ENCODE measurements around the gene ERLEC1. TPM values are rescaled to one million over a fixed set of nuclear protein-coding genes. Genes with fewer than 3 reads are reported as not detected.

ERLEC1 gene
- polyA plus RNA-seq, 1 experiment = 102 TPM

DNA sequence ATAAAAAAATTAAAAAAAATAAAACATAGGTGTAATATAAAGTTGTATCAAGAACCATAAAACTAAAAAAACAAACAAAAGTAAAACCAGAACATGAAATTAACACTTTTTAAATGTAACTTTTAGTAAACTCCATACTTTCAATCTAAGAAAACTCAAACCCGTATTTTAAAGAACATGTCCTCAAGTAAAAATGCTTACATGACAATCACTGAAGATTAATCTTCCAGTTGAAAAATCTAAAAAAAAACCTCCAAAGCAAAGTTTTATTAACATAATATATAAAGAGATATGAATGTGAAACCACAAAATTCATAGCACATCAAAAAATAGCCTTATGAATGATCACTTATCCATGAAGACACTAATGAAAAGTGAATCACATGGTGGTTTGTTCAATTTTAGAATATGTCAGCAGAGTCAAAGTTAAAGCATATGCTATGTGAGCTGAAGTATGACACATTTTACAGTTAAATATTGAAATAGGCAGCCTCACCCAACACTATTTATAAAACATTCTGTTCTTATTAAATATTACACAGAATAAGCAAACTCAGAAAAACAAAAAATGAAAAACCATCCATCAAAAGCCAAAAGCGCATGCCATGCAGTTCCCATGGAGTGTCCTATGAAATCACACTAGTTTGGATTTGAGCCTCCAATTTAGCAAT, 42.3 kb upstream of the ERLEC1 start:
- H3K27ac ChIP-seq (ENCODE audit: low read depth, low read length) = no peak overlapping the region
- TF ChIP-seq CTCF (IDR thresholded peaks at IDR 0.05; ENCODE audit: low read depth, low read length) = no peak
- CTCF ChIA-PET = interaction anchor here (1.0 kb wide), 1 partner anchor 29 kb away, joined by 3 read pairs; no protein-coding TSS in a partner anchor
- DNase-seq (ENCODE audit: low read depth, low spot score) = no peak
- POLR2A ChIA-PET = no interaction called here
- no peaks in the 10 kb centered on the region for H3K27me3 ChIP-seq (ENCODE audit: control insufficient read depth, insufficient read depth, low read length)
- no peaks in the 10 kb centered on the region for H3K9me3 ChIP-seq (ENCODE audit: control insufficient read depth, insufficient read depth, low read length)
- no peak overlapping the region for H3K4me3 ChIP-seq (ENCODE audit: low read depth, low read length)

GRCh38 chr2:53750041-53750768, 36.6 kb upstream of the ERLEC1 start:
- TF ChIP-seq CTCF (IDR thresholded peaks at IDR 0.05; ENCODE audit: low read depth, low read length) = no peak
- Histone ChIP-seq H3K27me3 (ENCODE audit: control insufficient read depth, insufficient read depth, low read length) (no peaks in the 10 kb centered on the region), H3K9me3 (ENCODE audit: control insufficient read depth, insufficient read depth, low read length) (no peaks in the 10 kb centered on the region), H3K27ac (ENCODE audit: low read depth, low read length) (no peak overlapping the region), H3K4me3 (ENCODE audit: low read depth, low read length) (no peak overlapping the region)
- DNase-seq (ENCODE audit: low read depth, low spot score) = no peak
- ChIA-PET CTCF (interaction anchor here (1.4 kb wide), 1 partner anchor 17 kb away, joined by 3 read pairs; the partner anchor contains the start of gene CHAC2), POLR2A (no interaction called here)

GRCh38 chr2:53751728-53752127, 35.1 kb upstream of the ERLEC1 start:
- Histone ChIP-seq H3K27ac (ENCODE audit: low read depth, low read length) (no peak overlapping the region), H3K9me3 (ENCODE audit: control insufficient read depth, insufficient read depth, low read length) (no peaks in the 10 kb centered on the region; the same call in 1 of the 2 replicates), H3K4me3 (ENCODE audit: low read depth, low read length) (no peak overlapping the region), H3K27me3 (ENCODE audit: control insufficient read depth, insufficient read depth, low read length) (no peaks in the 10 kb centered on the region)
- DNase-seq (ENCODE audit: low read depth, low spot score) = no peak
- TF ChIP-seq CTCF (IDR thresholded peaks at IDR 0.05; ENCODE audit: low read depth, low read length) = no peak
- ChIA-PET CTCF (interaction anchor here (1.5 kb wide), 1 partner anchor 12 kb away, joined by 4 read pairs; no protein-coding TSS in a partner anchor), POLR2A (no interaction called here)

DNA sequence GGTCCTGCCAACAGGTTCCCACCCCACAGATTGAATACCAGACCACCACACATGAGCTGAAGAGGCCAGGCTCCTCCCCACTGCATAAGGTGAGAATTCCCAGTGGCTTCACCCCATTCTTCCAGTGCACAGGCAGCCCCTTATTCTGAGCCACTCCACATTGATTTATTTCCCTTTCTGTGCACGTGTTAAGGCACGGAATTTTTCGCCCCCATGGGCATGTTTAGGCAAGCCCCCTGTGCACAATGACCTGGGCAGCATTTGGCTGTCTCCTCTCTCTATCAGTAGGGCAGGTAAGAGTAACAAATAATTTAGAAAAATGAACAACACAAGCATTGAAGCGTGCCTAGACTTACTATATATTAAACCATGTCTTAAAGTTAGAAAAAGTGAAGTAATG, 34.5 kb upstream of the ERLEC1 start:
- Histone ChIP-seq H3K27me3 (ENCODE audit: control insufficient read depth, insufficient read depth, low read length) (no peaks in the 10 kb centered on the region), H3K9me3 (ENCODE audit: control insufficient read depth, insufficient read depth, low read length) (no peaks in the 10 kb centered on the region; the same call in 1 of the 2 replicates), H3K27ac (ENCODE audit: low read depth, low read length) (no peak overlapping the region), H3K4me3 (ENCODE audit: low read depth, low read length) (no peak overlapping the region)
- CTCF ChIA-PET = interaction anchor here (1.5 kb wide), 1 partner anchor 13 kb away, joined by 4 read pairs; no protein-coding TSS in a partner anchor
- POLR2A ChIA-PET = no interaction called here
- no peak for TF ChIP-seq CTCF (IDR thresholded peaks at IDR 0.05; ENCODE audit: low read depth, low read length)
- no peak for DNase-seq (ENCODE audit: low read depth, low spot score)

- Histone ChIP-seq H3K4me3 (ENCODE audit: low read depth, low read length) (no peak overlapping the region), H3K27me3 (ENCODE audit: control insufficient read depth, insufficient read depth, low read length) (no peaks in the 10 kb centered on the region), H3K9me3 (ENCODE audit: control insufficient read depth, insufficient read depth, low read length) (no peaks in the 10 kb centered on the region; the same call in 1 of the 2 replicates), H3K27ac (ENCODE audit: low read depth, low read length) (no peak overlapping the region)
- POLR2A ChIA-PET = no interaction called here
- no peak for TF ChIP-seq CTCF (IDR thresholded peaks at IDR 0.05; ENCODE audit: low read depth, low read length)
- DNase-seq (ENCODE audit: low read depth, low spot score) = no peak
- CTCF ChIA-PET = no interaction called here
Observed at GRCh38 chr2:53753041-53753440, 33.8 kb upstream of the ERLEC1 start.

Measured in AG04450 (cell line).